Hair follicle dermal papilla cell (primary cell): ENCODE results near the gene PROKR2. TPM values are rescaled to one million over a fixed set of nuclear protein-coding genes. Genes with fewer than 3 reads are reported as not detected.

Experiments used
- small RNA-seq: library from RNA; depleted of rRNA; stranded (forward); fragments of <200 nt; gene quantifications from one replicate; pipeline ENCODE3, GENCODE V24; 2012
- total RNA-seq: library from RNA; depleted of rRNA; stranded (reverse); fragments of >200 nt; gene quantifications from 2 replicates; pipeline ENCODE4 v1.2.3, GENCODE V29; 2012

The PROKR2 gene
- total RNA-seq, result not detected in 2 replicates

DNA sequence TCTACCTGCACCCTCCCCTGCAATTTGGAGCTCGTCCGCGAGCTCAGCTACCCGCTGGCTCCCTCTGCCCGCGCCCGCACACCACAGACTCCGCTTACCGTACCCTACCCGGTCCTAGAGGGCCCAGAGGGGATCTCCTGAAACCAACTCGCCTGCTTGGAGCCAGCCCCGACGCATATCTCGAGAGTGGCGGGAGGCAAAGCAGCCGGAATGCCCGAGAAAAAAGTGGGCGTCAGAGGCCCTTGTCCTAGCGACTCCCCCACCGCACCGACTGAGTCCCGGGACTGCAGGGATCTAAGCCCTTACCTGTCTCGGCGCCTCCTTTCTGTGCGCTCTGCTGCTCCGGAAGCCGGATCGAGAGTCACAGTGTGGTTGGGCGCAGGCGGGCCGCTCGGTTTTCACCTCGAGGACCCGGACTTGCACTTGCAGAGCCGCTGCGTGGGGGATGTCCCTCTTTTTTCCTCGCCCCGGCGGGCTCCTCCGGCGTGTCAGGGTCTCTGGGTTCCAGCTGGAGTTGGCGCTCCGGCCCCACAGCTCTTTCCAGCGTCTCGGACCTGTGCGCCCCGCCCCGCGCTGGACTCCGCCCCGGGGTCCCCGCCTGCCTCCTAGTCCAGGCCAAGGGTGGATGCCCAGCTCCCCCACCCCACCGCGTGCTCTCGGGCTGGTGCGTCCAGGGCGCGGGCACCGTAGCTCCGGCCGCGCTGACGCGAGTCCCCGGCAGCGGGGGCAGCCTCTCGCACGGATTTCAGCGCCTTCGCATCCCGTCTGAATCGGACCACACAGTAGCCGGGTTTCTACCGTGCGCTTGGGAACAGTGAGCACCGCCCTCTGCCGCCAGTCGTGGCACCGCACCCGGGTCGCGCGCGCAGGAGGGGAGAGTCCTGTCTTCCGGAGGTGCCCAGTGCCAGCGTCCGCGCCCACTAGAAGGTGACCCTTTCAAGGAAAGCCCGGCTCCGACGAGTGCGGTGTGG lies at the start of gene PROKR2:
Gene PROKR2 (minus strand): TSS at position 767 of the 971 bp plus-strand sequence. CDS start 2,585 bp downstream, outside the sequence.

Small RNA genes within 50 kb of the gene (small RNA-seq; reads per million reads assigned to genes)
- gene RNA5-8SP7, result not detected

Other genes starting within 250 kb of the PROKR2 start
- gene TMEM230, start 203.9 kb downstream of the PROKR2 start, total RNA-seq, result 103 and 107 TPM in 2 replicates
- gene PCNA, start 197.0 kb downstream of the PROKR2 start, total RNA-seq, result 33.6 and 44.2 TPM in 2 replicates
- 35.7 and 36.7 TPM in 2 replicates for gene CDS2, start 189.9 kb downstream of the PROKR2 start, total RNA-seq